Stimulated activated CD8-positive, alpha-beta memory T cell treated with anti-CD3 and anti-CD28 coated beads, Interleukin-7, amount 100 ng/mL, for 4 hours (primary cell): ENCODE data around the gene ACBD6.
"Not testable (repeated sequence)": the region's sequence is repeated elsewhere in the genome, so short reads cannot be mapped to it uniquely, and the experiment has no call there.

ENCODE experiments used
- DNase-seq, 2 donors: peaks; one replicate each; pipeline ENCODE4 v3.0.0-alpha.2; 2020; ENCODE audit warnings: low read depth in 2 of 2

Gene ACBD6

GRCh38 chr1:180489976-180490375 is 12.4 kb downstream of the ACBD6 start:
- no peak for DNase-seq

GRCh38 chr1:180489313-180489712 is 13.1 kb downstream of the ACBD6 start:
- DNase-seq, result no peak

DNA sequence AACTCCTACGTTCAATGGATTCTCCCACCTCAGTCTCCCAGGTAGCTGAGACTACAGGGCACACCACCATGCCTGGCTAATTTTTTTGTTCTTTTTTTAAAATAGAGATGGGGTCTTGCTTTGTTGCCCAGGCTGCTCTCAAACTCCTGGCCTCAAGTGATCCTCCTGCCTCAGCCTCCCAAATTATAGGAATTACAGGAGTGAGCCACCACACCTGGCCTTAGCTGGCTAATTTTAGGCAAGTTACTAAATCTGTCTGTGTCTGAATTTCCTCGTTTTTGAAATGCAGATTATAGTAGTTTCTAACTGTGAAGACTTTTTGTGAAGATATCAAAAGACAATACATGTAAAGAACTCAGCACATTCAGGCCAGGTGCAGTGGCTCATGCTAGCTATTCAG is 13.7 kb downstream of the ACBD6 start:
- DNase-seq, result no peak

GRCh38 chr1:180486092-180486491 is 16.3 kb downstream of the ACBD6 start:
- no peak for DNase-seq

GRCh38 chr1:180484490-180484889 is 17.9 kb downstream of the ACBD6 start:
- DNase-seq, result no peak

DNA sequence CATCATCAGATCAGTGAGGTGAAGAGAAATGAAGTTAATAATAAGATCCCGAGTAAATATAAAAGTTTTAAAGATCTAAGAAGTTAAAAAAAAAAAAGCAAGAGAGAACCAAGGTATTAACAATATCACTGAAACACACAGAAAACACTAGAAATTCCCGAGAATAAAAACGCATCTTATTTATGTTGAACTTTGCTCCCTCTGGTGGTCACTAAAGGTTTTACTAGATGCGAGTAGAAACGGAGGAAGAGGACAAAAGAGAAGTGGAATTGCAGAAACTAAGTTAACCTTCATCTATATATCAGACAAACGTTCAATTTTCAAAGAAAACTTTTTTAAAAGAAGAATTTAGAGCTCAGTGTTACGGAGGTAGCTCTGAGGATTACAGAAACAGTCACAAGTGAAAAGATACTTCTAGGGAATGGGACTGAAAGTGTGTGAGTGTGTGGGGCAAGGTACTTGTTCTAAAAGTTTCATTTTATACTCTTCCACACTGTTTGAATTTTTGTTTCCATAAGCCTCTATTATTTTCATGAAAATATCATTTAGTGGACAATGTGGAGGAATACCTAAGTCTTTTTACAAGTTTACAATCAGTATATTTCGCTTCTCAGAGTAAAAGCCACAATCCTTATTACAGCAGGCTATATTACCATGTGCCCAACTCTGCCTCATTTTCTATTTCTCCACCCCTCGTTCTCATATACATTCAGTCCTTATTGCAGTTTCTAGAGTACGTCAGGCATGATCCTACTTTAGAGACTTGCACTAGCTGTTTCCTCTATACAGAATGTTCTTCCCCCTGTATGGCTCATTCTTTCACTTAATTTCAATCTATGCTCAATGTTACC is 19.7 kb downstream of the ACBD6 start:
- DNase-seq, result no peak

- no peak for DNase-seq
Observed at GRCh38 chr1:180470031-180470430, 32.3 kb downstream of the ACBD6 start.

GRCh38 chr1:180468311-180468710 is 34.1 kb downstream of the ACBD6 start:
- no peak for DNase-seq

- DNase-seq, result no peak
Observed at GRCh38 chr1:180462102-180462501, 40.3 kb downstream of the ACBD6 start.

DNA sequence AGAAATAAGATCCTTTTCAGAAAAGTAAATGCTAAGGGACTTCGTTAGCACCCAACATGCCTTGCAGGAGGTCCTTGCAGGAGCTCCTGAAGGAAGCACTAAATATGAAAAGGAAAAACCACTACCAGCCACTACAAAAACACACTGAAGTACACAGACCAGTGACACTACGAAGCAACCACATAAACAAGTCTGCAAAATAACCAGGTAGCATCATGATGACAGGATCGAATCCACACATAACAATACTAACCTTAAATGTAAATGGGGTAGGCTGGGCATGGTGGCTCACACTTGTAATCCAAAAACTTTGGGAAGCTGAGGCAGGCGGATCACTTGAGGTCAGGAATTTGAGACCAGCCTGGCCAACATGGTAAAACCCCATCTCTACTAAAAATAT is 40.7 kb downstream of the ACBD6 start:
- DNase-seq, result not testable (repeated sequence)

- no peak for DNase-seq
Observed at GRCh38 chr1:180458807-180459206, 43.6 kb downstream of the ACBD6 start.

DNA sequence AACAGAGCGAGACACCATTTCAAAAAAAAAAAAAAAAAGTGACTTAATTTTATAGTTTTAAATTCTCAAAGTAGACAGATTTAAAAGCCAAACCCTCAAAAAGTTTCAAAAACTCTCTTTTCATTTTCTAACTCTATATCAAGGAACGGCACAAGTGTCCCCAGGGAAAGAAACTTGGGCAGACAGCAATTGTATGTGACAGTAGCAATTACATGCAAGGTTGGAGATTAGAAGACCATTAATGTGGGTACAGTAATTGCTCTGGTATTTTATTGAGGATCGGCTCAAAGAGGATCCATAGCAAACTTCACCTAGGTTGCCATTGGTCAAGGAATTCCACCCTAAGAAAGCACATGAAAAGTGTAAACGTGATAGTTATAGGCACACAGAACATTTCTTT is 46.2 kb downstream of the ACBD6 start:
- no peak for DNase-seq

- no peak for DNase-seq
Observed at GRCh38 chr1:180451504-180451903, 50.9 kb downstream of the ACBD6 start.

- DNase-seq, result no peak
Observed at GRCh38 chr1:180444522-180444921, 57.9 kb downstream of the ACBD6 start.

DNA sequence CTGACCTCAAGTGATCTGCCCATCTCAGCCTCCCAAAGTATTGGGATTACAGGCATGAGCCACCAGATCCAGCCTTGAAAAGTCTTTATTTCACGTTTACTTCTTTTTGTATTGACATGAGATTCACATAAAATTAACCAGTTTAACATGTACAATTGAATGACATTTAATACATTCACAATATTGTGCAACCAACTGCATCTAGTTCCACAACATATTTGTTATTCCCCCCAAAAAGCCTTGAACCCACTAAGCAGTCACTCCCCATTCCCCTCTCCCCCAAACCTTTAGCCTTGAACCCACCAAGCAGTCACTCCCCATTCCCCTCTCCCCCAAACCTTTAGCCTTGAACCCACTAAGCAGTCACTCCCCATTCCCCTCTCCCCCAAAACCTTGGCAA is 62.0 kb downstream of the ACBD6 start:
- no peak for DNase-seq

DNA sequence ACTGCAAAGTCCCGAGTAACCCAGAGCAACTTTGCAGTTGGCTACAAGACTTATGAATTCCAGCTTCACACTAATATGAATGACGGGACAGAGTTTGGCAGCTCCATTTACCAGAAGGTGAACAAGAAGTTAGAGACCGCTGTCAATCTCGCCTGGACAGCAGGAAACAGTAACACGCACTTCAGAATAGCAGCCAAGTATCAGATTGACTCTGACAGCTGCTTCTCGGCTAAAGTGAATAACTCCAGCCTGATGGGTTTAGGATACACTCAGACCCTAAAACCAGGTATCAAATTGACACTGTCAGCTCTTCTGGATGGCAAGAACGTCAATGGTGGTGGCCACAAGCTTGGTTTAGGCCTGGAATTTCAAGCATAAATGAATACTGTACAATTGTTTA is 66.8 kb downstream of the ACBD6 start:
- DNase-seq, result no peak

DNA sequence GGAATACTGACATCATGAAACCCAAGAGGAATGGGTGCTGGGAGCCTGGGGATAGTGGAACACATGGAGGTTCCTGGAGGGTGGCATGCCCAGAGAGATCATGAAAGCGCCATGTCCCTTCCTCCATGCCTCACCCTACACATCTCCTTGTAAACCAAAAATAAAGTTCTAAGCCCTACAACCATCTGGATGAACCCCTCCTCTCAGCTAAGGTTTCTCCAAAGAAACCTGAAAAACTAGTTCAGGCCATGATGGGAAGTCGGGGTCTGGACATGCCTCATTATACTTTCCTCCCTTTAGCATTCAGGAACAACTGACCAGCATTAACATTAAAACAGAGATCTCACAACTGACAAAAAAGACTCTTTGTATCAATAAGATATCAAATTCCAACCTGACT is 68.5 kb downstream of the ACBD6 start:
- no peak for DNase-seq

- no peak for DNase-seq
Observed at GRCh38 chr1:180431683-180432082, 70.7 kb downstream of the ACBD6 start.

DNA sequence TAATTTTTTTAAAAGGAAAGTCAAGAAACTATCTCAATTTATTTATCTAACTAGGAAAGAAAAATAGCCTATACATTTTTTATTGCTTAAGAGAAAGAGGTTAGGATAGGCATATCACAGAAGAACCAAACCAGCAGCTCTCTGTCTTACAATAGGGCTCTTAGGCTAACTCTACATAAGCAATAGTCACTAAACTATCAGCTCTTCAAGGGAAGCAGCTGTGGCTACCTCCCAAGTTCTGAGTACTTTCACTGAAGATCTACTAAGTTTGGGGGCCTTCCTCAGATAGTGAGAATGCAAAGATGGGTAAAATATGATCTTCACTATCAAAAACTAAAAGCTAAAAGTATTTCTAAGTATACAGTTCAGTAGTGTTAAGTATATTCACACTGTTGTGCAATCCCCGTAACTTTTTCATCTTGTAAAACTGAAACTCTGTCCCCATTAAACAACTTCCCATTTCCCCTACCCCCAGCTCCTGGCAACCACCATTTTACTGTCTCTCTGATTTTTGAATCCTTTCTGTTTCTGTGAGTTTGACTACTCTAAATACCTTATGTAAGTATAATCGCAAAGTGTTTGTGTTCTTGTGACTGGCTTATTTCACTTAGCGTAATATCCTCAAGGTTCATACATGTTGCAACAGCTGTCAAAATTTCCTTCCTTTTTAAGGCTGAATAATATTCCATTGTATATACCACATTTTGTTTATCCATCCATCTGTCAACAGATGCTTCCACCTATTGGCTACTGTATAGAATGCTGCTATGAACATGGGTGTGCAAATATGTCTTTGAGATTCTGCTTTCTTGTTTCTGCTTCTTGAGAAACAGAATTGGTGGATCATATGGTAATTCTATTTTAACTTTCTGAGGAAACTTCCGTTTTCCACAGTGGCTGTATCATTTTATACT is 73.3 kb downstream of the ACBD6 start:
- DNase-seq, result no peak

DNA sequence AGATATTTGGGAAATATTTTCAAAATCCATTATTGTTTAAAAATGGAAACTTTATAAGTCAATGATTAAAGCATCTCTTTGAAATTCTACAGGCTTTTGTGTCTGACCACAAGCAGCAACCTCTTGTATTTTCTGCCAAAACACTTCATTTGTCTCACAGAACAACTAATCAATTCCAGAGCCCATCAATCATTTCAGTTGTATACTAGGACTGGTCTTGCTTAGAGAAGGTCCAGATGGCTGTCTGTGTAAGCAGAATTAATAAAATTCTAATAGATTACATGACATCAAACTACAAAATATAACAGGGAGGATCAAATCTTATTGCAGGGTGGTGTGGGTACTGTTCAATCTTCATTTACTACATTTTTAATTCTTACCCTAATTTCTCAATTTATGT is 76.4 kb downstream of the ACBD6 start:
- DNase-seq, result no peak

DNA sequence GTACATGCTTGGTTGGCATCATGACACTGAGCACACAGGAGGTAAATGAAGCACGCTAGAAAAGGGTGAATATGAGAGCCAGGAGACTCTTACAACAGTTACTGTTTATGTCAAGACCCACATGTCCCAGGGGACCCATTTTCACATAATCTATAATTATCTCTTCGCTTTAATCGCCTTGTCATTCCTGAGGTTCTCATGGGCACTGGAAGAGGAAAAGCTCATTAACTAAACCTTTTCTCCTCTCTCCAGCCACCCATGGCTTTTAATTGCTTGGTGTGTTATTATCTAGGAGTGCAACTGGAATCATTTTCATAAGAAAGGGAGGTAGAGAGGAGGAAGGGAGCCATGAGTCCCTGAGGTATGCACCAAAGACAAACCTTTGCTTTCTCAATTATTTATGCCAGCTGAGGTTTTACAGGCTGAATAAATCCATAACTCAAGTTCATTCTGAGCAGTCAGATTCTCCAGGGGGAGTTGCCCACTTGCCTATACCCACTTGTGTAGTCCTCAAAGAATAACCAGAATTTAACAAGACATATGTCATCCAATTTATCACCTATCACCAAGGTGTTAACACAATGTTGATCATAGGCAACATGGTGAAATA is 77.4 kb downstream of the ACBD6 start:
- DNase-seq, result no peak

DNA sequence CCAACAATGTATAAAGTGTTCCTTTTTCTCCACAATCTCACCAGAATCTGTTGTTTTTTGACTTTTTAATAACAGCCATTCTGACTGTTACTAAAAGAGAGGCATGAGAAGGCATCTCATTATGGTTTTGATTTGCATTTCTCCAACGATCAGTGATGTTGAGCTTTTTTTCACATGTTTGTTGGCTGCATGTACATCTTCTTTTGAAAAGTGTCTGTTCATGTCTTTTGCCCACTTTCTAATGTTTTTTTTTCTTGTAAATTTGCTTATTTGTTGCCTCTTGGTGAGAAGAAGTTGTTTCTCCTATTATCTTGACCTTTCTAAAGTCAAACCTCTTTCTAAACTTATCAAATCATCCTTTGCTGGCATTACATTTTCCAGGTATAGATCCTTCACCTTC is 80.8 kb downstream of the ACBD6 start:
- DNase-seq, result no peak
